Fibroblast of lung (primary cell): ENCODE measurements around the gene TRIM24. TPM values are rescaled to one million over a fixed set of nuclear protein-coding genes. Genes with fewer than 3 reads are reported as not detected.

Source experiments
- DNase-seq, 2 donors: peaks; one replicate each; pipeline versions ENCODE4 v3.0.0 to v3.0.0-alpha.2; 2010; ENCODE audit warnings: low read depth in 2 of 2
- H2AFZ ChIP-seq: 2 replicates; pipeline ENCODE4 v1.5.1; 2012; ENCODE audit warnings: low read length, control low read depth, inconsistent platforms
- H3K27ac ChIP-seq: 2 replicates; pipeline ENCODE4 v1.5.1; 2011; ENCODE audit warnings: low read length, control low read depth; ENCODE audit not compliant: insufficient read depth
- H3K27me3 ChIP-seq: 2 replicates; pipeline ENCODE4 v1.5.1; 2011; ENCODE audit warnings: mild to moderate bottlenecking, low read length; ENCODE audit not compliant: control insufficient read depth, insufficient read depth
- H3K36me3 ChIP-seq: 2 replicates; pipeline ENCODE4 v1.5.1; 2011; ENCODE audit warnings: low read length; ENCODE audit not compliant: control insufficient read depth, insufficient read depth
- H3K4me1 ChIP-seq: 2 replicates; pipeline ENCODE4 v1.5.1; 2011; ENCODE audit warnings: low read length; ENCODE audit not compliant: control insufficient read depth, insufficient read depth; ENCODE audit errors: extremely low read depth
- H3K4me2 ChIP-seq: 2 replicates; pipeline ENCODE4 v1.5.1; 2011; ENCODE audit warnings: low read length, control low read depth; ENCODE audit not compliant: insufficient read depth; ENCODE audit errors: extremely low read depth
- H3K4me3 ChIP-seq, 4 experiments: fragments of 200-600 bp in 1 of 4; sonication (generic) in 1 of 4; replicated peaks in 1 of 4; 2 replicates each; pipeline ENCODE4 v1.5.1; 2011 to 2016; ENCODE audit warnings: low read length in 4 of 4, low read depth in 3 of 4, mild to moderate bottlenecking in 3 of 4, control low read depth in 2 of 4, inconsistent platforms in 1 of 4, mixed read lengths in 1 of 4; ENCODE audit not compliant: insufficient read depth in 1 of 4; ENCODE audit errors: control extremely low read depth in 1 of 4
- H3K79me2 ChIP-seq: 2 replicates; pipeline ENCODE4 v1.5.1; 2012; ENCODE audit warnings: mild to moderate bottlenecking, low read length, inconsistent platforms; ENCODE audit not compliant: control insufficient read depth, insufficient read depth
- H3K9ac ChIP-seq: 2 replicates; pipeline ENCODE4 v1.5.1; 2011; ENCODE audit warnings: mild to moderate bottlenecking, low read length, control low read depth; ENCODE audit not compliant: insufficient read depth
- H3K9me3 ChIP-seq: 2 replicates; pipeline ENCODE4 v1.5.1; 2012; ENCODE audit warnings: low read depth, low read length; ENCODE audit not compliant: control insufficient read depth, insufficient read depth
- H4K20me1 ChIP-seq: 2 replicates; pipeline ENCODE4 v1.5.1; 2011; ENCODE audit warnings: low read length; ENCODE audit not compliant: control insufficient read depth, insufficient read depth; ENCODE audit errors: extremely low read depth
- EZH2 ChIP-seq: IDR thresholded peaks from 2 replicates; pipeline ENCODE4 v1.5.1; 2012; ENCODE audit warnings: low read length, control low read depth, mild to moderate bottlenecking; ENCODE audit errors: missing control alignments
- polyA plus RNA-seq, 2 donors: library from polyadenylated mRNA; depleted of rRNA in 1 of 2; stranded (reverse) in 1 of 2; unstranded in 1 of 2; fragments of >200 nt; gene quantifications; 2 replicates each; pipeline ENCODE4 v1.2.1, GENCODE V29; 2011 to 2012; ENCODE audit warnings: missing spikeins in 1 of 2
- total RNA-seq: library from RNA; depleted of rRNA; stranded (reverse); fragments of >200 nt; gene quantifications from 2 replicates; pipeline ENCODE4 v1.2.1, GENCODE V29; 2014
- TF ChIP-seq, protein P1 (sequence below), 2 donors: IDR thresholded peaks in 1 of 2; conservative IDR thresholded peaks in 1 of 2; 1 replicate in 1 of 2; 2 replicates in 1 of 2; pipeline ENCODE4 v1.5.1; 2011 to 2012; ENCODE audit warnings: low read length in 2 of 2, control low read depth in 1 of 2, inconsistent platforms in 1 of 2, low read depth in 1 of 2, mild to moderate bottlenecking in 1 of 2

TRIM24 gene
- total and polyA plus RNA-seq, 2 donors (not counting 1 experiment from before 2014, with no cell fraction given) = 5.9 to 7.9 TPM

DNA sequence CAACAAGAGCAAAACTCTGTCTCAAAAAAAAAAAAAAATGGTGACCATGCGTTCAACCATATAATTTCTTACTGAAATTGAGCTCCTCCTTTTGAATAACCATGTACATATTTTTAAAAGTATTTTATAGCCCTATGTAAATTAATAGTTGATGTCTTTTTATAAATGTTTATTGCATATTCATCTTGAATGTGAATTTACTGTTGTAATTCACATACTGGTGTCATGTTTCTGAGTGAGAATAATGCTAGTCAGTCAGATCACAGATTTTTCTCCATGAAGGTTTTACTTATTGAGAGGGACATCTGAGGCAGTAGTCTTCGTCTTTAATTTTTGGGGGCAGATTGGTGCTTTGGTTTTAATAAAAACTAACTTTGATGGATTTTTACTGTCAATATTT is 128.9 kb downstream of the TRIM24 start:
- H3K27ac ChIP-seq = no peak overlapping the region
- H4K20me1 ChIP-seq = no peaks in the 10 kb centered on the region
- no peak overlapping the region for H3K4me3 ChIP-seq
- no peak overlapping the region for H2AFZ ChIP-seq
- no peak for DNase-seq
- no peaks in the 10 kb centered on the region for H3K27me3 ChIP-seq
- no peak for TF ChIP-seq EZH2
- TF ChIP-seq, protein P1, sequence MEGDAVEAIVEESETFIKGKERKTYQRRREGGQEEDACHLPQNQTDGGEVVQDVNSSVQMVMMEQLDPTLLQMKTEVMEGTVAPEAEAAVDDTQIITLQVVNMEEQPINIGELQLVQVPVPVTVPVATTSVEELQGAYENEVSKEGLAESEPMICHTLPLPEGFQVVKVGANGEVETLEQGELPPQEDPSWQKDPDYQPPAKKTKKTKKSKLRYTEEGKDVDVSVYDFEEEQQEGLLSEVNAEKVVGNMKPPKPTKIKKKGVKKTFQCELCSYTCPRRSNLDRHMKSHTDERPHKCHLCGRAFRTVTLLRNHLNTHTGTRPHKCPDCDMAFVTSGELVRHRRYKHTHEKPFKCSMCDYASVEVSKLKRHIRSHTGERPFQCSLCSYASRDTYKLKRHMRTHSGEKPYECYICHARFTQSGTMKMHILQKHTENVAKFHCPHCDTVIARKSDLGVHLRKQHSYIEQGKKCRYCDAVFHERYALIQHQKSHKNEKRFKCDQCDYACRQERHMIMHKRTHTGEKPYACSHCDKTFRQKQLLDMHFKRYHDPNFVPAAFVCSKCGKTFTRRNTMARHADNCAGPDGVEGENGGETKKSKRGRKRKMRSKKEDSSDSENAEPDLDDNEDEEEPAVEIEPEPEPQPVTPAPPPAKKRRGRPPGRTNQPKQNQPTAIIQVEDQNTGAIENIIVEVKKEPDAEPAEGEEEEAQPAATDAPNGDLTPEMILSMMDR (conservative IDR thresholded peaks at IDR 0.05 in 1 of 2, IDR thresholded peaks at IDR 0.05 in 1 of 2; ENCODE audit: low read depth in 1 of 2, low read length in 2 of 2) = no peak
- no peaks in the 10 kb centered on the region for H3K79me2 ChIP-seq
- no peak overlapping the region for H3K4me2 ChIP-seq
- no peaks in the 10 kb centered on the region for H3K9me3 ChIP-seq
- H3K36me3 ChIP-seq = no peaks in the 10 kb centered on the region
- no peaks in the 10 kb centered on the region for H3K4me1 ChIP-seq
- no peak overlapping the region for H3K9ac ChIP-seq

DNA sequence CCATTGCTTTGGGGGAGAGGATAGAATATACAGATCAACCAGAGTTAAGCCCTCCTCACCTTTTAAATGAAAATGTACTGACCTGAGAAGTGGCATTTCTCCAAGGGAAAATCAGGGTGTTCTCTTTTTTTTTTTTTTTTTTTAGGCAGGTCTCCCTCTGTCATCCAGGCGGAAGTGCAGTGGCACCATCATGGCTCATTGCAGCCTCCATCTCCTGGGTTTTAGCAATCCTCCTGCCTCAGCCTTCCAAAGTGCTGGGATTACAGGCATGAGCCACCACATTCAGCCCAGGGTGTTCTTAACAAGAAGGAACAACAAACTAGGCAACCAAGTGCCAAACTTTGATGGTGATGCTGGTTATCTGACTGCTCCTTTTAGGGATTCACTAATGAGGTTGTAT is 130.1 kb downstream of the TRIM24 start:
- H3K4me3 ChIP-seq = no peak overlapping the region

DNA sequence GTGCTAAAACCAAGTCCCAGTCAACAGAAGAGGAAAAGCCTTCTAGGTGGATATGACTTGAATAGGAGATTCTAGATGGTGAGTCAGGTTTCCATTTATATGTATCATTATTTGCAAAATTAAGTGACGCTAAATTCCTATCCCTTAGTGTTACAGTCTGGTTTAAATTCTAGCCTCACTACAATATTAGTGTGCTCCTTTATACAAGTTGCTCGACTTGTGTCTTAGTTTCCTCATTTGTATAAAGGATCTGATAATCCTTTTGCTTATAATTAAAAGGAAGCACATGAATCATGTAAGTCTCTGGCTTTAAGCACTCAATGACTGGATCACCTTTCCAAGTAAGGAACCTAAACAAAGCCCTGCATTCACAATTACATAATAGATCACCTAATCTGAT is 135.4 kb downstream of the TRIM24 start:
- H3K27ac ChIP-seq = no peak overlapping the region
- H3K9me3 ChIP-seq = no peaks in the 10 kb centered on the region
- H3K79me2 ChIP-seq = no peaks in the 10 kb centered on the region
- H3K27me3 ChIP-seq = no peaks in the 10 kb centered on the region
- H3K4me1 ChIP-seq = no peaks in the 10 kb centered on the region
- no peak overlapping the region for H2AFZ ChIP-seq
- DNase-seq = no peak
- no peak overlapping the region for H3K4me2 ChIP-seq
- no peak for TF ChIP-seq EZH2
- TF ChIP-seq, protein P1 (conservative IDR thresholded peaks at IDR 0.05 in 1 of 2, IDR thresholded peaks at IDR 0.05 in 1 of 2; ENCODE audit: low read depth in 1 of 2, low read length in 2 of 2) = no peak
- H3K9ac ChIP-seq = no peak overlapping the region
- no peaks in the 10 kb centered on the region for H4K20me1 ChIP-seq
- H3K36me3 ChIP-seq = no peaks in the 10 kb centered on the region
- no peak overlapping the region for H3K4me3 ChIP-seq

More for the DNA sequence above, 130.1 kb downstream of the TRIM24 start:
- Histone ChIP-seq H2AFZ (no peak overlapping the region), H4K20me1 (no peaks in the 10 kb centered on the region), H3K9me3 (no peaks in the 10 kb centered on the region), H3K79me2 (no peaks in the 10 kb centered on the region), H3K27me3 (no peaks in the 10 kb centered on the region), H3K4me2 (no peak overlapping the region), H3K27ac (no peak overlapping the region), H3K9ac (no peak overlapping the region), H3K4me1 (no peaks in the 10 kb centered on the region), H3K36me3 (no peaks in the 10 kb centered on the region)
- no peak for DNase-seq
- TF ChIP-seq, protein P1 (conservative IDR thresholded peaks at IDR 0.05 in 1 of 2, IDR thresholded peaks at IDR 0.05 in 1 of 2; ENCODE audit: low read depth in 1 of 2, low read length in 2 of 2) = no peak
- no peak for TF ChIP-seq EZH2
